Stimulated activated CD4-positive, alpha-beta T cell treated with anti-CD3 and anti-CD28 coated beads, TNF-alpha, amount 100 ng/mL, for 4 hours (primary cell): ENCODE measurements around the gene ARL14EPL.
"Not testable (repeated sequence)": the region's sequence is repeated elsewhere in the genome, so short reads cannot be mapped to it uniquely, and the experiment has no call there.

ENCODE experiments used
- DNase-seq, 3 experiments: peaks; one replicate each; pipeline ENCODE4 v3.0.0-alpha.2; 2020; ENCODE audit warnings: low read depth in 3 of 3

The ARL14EPL gene

DNA sequence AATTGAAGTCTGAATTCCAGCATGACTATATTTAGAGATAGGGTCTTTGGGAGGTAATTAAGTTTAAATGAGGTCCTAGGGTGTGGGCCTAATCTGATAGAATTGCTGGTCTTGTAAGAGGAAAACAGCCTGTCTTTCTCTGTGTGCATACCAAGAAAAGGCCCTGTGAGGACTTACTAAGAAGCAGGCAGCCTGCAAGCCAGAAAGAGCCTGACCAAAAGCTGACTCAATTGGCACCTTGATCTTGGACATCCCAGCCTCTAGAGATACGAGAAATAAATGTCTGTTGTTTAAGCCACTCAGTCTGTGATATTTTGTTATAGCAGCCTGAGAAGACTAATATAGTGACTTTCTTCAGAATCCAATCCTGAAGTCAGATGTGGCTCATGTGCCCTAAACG is 14.6 kb downstream of the ARL14EPL start:
- DNase-seq = no peak

DNA sequence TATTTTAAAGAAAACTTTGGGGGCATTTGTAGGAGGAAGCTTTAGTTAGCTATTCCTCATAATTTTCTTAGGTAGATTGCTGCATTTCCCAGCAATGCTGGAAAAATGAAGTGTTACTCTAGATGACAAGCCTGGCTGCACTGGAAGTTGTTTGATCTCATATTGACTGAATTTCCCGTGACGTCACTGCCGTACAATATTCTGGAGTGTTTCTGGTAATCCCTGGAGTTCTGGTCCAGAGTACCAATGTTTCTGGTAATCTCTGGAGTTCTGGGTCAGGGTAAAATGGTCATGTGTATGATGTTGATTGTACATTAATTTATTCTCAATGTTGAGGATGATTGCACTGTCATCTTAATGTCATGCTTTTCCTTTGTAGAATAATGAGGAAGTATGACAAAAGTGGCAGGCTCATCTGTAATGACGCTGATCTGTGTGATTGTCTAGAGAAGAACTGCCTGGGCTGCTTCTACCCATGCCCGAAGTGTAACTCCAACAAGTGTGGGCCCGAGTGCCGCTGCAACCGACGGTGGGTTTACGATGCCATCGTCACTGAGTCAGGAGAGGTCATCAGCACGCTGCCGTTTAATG is 26.2 kb downstream of the ARL14EPL start:
- no peak for DNase-seq

DNA sequence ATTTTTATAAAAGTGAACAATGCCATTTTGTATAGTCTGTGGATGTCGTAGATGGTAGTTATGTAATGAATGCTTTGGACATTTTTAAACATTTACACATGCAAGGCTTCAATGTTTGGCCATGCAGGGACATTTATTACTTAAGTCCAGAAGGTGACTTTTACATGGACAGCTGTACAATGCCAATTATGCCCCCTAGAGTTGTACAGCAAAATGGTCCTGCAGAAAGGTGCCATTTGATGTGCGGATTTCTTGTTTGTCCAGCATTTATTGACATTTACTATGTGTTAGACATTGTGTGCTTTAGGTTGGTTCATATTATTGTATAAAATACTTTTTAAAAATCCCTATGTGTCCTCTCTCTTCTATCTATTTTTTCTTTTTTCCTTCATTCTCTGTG is 30.1 kb downstream of the ARL14EPL start:
- no peak for DNase-seq

DNA sequence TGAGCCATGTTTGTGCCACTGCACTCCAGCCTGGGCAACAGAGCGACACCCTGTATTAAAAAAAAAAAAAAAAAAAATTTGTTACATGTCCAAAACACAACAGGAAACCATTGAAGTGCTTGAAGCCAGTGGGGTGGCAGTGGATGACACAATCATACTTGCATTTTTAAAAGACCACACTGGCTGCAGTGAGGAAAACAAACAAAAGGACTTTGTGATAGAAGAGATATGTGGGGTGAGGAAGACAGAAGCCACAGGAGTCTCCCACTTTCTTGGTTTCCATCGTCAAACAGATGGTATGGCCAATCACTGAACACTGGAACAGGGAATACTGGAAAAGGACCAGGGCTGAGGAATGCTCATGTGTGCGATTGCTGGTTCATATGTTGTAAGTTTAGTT is 31.7 kb downstream of the ARL14EPL start:
- no peak for DNase-seq

DNA sequence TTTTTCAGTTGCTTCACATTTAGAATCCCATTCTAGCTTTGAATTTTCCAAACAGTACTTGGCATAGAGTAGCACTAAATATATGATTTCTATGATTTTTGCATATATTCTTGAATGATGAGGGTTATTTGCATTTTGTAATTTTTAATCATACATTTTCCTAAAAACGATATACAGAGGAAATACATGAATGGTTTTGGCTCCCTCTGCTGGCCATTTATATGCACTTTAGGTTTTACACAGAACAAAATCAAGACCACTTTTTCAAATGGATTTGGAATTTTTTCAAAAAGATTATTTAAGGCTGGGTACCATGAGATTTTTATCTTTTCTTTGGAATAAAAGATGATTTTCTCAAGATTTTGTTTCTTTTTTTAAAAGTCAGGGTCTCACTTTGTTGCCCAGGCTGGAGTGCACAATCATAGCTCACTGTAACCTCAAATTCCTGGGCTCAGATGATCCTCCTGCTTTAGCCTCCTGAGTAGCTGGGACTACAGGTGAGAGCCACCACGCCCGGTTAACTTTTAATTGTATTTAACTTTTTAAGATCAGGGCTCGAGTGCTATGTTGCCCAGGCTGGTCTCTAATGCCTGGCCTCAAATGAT is 35.9 kb downstream of the ARL14EPL start:
- DNase-seq = peak in 1 of 3 experiments; percentile 13

DNA sequence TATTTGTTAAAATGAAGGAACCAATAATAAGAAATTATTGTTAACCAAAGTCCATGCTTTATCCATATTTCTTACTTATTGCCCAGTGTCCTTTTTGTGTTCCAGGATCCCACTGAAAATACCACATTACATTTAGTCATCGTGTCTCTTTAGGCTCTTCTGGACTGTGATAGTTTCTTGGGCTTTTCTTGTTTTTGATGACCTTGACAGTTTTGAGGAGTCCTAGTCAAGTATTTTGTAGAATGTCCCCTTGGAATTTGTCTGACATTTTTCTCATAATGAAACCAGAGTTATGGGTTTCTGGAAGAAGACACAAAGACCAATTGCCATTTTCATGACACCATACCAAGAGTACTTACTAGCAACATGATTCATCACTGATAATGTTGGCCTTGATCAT is 38.9 kb downstream of the ARL14EPL start:
- no peak for DNase-seq

DNA sequence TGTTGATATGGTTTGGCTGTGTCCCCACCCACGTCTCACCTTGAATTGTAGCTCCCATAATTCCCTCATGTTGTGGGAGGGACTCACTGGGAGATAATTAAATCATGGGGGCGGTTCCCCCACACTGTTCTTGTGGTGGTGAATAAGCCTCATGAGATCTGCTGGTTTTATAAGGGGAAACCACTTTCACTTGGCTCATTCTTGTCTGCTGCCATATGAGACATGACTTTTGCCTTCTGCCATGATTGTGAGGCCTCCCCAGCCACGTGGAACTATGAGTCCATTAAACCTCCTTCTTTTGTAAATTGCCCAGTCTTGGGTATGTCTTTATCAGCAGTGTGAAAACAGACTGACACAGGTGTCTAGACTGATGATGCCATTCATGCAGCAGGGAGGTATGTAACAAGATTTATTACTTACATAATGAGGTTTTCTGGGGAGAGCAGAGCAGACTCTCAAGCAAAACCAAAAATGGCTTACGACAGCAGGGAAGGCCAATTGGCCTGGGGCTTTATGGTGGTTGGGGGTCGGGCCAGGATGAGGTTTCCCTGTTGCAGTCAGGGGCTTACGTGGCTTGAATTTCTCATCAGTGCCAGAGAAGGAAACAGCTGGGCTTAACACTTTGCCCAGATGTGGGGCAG is 43.0 kb downstream of the ARL14EPL start:
- DNase-seq = no peak

DNA sequence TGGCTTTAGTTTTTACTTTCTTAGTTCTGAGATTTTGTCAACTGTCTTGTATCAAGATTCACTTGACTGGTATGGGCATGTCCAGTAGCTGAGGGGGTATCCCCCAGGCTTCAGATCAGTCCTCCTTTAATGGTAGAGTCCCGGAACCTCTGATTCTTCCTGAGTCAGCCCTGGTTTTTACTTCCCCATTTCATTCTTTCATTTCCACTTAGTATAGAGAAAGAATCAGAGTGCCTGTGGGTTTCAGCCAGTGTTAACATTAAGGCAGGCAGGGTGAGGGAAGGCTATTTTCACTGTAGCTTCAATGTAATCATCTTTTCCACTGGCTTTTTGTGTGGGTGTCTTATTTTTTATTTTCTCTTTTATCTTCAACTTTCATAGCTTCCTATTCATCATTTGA is 44.2 kb downstream of the ARL14EPL start:
- no peak for DNase-seq

DNA sequence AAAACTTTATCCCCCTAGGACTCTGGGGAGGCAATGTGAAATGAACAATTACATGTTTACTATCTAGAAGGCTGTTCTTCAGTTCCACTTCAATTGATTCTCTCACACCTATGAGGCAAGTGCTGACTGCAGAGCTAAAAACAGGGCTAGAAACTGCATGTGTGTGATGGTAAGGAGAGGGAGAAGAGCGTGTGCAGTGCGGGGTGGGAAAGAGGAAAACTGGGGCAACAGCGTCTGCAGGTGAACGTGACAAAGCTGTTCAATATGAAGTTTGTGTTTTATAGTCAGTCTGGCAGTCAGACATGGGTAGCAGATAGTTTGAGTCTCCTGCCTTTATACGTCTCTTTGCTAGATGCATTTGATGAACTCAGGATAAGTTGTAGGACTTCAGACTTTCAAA is 45.9 kb downstream of the ARL14EPL start:
- no peak for DNase-seq

DNA sequence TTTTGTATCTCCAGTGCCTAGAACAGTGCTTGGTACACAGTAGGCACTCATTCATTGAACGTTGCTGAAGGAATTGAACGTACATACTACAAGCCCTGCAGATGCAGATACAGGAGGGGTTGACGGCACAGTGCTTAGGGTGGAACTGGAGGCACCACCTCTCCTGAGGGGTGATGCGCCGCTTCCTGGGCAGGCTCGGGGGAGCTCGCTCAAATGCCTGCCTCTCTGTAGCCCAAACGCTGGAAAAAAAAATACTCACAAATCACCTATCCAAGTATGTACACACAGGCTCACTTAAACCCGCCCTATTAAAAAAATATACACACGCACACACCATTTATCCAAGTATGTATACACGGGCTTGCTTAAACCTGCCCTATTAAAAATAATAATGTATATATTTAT is 52.0 kb downstream of the ARL14EPL start:
- no peak for DNase-seq

DNA sequence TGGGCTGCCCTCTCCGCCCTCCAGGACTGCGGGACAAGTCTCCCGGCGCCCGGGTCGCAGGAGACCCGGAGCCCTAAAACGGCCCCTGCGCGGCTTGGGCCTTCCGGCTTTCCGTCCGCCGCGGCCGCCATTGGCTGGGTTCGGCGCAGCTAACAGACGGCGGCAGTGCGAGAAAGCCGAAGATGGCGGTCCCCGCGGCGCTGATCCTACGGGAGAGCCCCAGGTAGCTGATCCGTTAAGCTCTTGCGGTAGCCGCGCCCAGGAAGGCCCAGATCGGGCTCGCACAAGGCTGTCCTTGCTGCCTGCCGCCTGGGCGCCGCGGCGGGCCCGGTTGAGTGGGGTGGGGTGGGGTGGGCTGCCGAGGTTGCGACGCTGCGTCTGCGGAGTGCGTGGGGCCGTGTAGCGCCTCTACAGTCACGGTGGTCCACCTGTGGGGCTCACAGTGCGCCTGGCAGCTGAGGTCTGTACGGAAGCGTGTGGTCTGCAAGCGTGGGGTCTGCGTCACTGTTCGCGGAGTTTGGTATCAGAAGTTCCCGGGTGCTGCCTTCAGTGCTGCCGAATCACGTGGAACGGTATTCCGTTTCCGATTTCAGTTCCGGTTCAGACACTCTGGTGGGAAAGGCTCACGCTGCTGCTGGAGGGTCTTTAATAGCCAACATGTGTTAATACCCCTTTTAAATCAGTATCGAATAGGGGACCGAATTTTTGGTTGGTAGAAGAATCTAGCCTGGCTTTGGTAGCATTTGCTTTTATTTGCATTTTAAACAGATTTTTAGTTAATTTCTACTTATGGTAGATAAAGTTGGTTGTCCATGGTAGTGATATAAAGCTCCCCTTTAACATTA is 52.8 kb downstream of the ARL14EPL start, which contains the start of gene COMMD10:
Gene COMMD10 (plus strand): TSS at position 155 of the 845 bp plus-strand sequence.
- peak; percentile 62 to 64 (median 63) for DNase-seq

DNA sequence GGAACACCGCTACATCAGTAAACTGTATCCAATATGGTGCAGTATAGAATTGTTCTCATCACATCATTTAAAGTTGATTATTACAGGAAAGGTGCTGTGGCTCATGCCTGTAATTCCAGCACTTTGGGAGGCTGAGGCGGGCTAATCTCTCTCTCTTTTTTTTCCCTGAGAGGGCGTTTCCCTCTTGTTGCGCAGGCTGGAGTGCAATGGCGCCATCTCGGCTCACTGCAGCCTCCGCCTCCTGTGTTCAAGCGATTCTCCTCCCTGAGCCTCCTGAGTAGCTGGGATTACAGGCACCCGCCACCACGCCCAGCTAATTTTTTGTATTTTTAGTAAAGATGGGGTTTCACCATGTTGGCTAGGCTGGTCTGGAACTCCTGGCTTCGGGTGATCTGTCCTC is 54.0 kb downstream of the ARL14EPL start:
- DNase-seq = not testable (repeated sequence)

DNA sequence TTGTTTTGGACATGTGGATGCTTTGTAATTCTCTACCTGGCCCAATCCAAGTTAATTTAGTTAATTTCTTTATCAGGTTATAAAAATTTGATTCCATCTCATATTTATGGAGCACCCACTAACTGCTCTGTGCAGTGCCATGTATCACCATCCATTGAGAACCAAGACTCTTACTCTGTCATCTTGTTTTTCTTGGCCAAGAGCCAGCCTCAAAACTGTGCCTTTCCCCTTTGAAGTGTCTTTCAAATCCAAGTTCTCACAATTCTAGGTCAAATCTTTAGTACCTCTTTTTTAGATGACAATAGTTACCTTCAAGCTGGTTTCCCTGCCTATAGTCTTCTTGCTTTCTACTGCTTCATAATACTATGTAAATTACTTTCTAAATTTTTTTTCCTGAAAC is 55.8 kb downstream of the ARL14EPL start:
- no peak for DNase-seq

DNA sequence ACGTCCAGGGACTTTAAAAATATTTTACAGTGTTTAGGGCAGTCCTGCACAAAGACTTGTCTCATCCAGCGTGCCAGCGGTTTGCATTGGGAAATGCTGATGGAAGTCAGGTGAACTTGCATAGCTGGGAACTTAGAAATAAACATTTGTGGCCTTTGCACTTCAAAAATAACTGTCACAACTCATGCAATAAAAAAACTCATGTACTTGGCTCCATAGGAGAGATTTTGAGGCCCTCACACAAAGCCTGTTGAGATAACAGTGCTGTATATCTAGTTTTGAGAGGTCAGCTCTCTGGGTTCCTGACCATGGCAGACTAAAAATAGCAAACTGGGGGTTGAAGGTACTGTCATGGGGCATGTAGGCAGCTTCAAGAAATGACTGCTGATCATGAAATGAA is 58.0 kb downstream of the ARL14EPL start:
- DNase-seq = no peak

DNA sequence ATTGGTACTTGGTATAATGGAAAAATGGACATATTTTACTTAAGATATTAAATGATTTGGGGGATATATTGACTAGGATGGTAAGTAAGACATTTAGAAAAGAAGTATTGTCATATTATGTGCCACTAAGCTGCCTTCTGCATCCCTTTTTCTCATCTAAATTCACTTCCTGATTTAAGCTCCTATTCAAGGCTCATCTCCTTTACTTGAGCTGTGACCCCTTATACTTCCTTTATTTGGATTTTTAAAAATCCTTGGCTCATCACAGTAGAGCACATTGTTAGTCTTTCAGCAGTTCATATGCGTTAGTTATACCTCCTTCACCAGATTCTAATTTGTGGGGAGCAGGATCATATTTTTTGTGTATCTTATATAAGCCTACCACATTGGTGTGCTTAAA is 59.1 kb downstream of the ARL14EPL start:
- no peak for DNase-seq

DNA sequence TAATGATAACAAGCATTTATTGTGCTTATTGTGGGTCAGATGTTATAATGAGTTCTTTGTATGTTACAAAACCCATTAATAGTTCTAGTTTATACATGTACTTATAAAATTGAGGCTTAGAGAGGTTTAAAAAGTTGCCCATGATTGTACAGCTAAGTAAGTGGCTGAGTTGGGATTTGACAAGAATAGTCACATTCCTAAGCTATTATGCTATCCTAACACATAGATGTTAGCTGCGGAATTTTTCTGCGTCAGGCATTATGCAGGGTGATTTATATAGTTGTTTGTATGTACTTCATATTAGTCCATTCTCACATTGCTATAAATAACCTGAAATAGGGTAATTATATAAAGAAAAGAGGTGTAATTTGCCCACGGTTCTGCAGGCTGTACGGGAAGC is 65.0 kb downstream of the ARL14EPL start:
- DNase-seq = no peak

DNA sequence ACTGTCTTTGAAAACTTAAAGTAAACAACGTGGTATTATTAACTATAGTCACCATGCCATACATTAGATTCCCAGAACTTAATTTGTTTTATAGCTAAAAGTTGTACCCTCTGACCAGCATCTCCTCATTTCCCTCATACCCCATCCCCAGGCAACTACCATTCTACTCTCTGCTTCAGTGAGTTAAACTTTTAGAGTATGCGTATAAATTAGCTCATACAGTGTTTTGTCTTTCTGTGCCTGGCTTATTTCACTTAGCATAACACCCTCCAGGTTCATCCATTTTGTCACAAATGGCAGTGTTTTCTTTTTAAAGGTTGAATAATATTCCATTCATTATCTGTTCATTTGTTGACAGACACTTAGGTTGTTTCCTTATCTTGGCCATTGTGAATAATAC is 66.7 kb downstream of the ARL14EPL start:
- no peak for DNase-seq

DNA sequence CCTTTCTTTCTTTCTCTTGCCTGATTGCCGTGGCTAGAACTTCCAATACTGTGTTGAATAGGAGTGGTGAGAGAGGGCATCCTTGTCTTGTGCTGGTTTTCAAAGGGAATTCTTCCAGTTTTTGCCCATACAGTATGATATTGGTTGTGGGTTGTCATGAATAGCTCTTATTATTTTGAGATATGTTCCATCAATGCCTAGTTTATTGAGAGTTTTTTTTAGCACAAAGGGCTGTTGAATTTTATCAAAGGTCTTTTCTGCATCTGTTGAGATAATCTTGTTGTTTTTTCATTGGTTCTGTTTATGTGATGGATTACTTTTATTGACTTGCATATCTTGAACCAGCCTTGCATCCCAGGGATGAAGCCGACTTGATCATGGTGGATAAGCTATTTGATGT is 72.7 kb downstream of the ARL14EPL start:
- not testable (repeated sequence) for DNase-seq
